Measurements from ENCODE around the gene AMMECR1L. TPM values are rescaled to one million over a fixed set of nuclear protein-coding genes. Genes with fewer than 3 reads are reported as not detected.

The AMMECR1L gene
- total RNA-seq, 2 experiments from 2014 or later, result 9.8 to 17.1 TPM

- ChIA-PET POLR2A (no interaction called here), CTCF (ENCODE audit: unreplicated experiment) (no interaction called here)
- intact Hi-C loops (cut with micrococcal nuclease; ENCODE audit: unreplicated experiment), result no loop called here
- TF ChIP-seq CTCF (conservative IDR thresholded peaks at IDR 0.05; ENCODE audit: low read length) (no peak), EZH2phosphoT487 (IDR thresholded peaks at IDR 0.05; ENCODE audit: borderline replicate concordance, low read depth, low read length) (no peak)
- Histone ChIP-seq H3K4me2 (ENCODE audit: low read length) (no peak overlapping the region), H3K9me2 (ENCODE audit: insufficient read depth, low read length) (no peaks in the 10 kb centered on the region), H3K4me3 (ENCODE audit: low read depth, low read length, poor library complexity, severe bottlenecking) (no peak overlapping the region), H2AFZ (ENCODE audit: low read length) (no peak overlapping the region), H3K27ac (ENCODE audit: low read depth, low read length, poor library complexity, severe bottlenecking) (no peak overlapping the region), H3K9me3 (ENCODE audit: low read length) (no peaks in the 10 kb centered on the region), H3K4me1 (ENCODE audit: insufficient read depth, low read length, poor library complexity, severe bottlenecking) (no peaks in the 10 kb centered on the region), H4K20me1 (ENCODE audit: insufficient read depth, low read length) (no peaks in the 10 kb centered on the region), H3K79me2 (ENCODE audit: insufficient read depth, low read depth, low read length) (no peaks in the 10 kb centered on the region), H3K36me3 (ENCODE audit: insufficient read depth, low read length) (no peaks in the 10 kb centered on the region)
- BruUV-seq (replicated peaks), result no TSS peak
- no peak for DNase-seq (ENCODE audit: low spot score)
Observed at GRCh38 chr2:127913808-127914457, 28.2 kb upstream of the AMMECR1L start.

GRCh38 chr2:127911737-127912136 lies 26.0 kb upstream of the AMMECR1L start:
- Histone ChIP-seq H3K9me3 (ENCODE audit: low read length) (no peaks in the 10 kb centered on the region), H2AFZ (ENCODE audit: low read length) (no peak overlapping the region), H4K20me1 (ENCODE audit: insufficient read depth, low read length) (no peaks in the 10 kb centered on the region), H3K27ac (ENCODE audit: low read depth, low read length, poor library complexity, severe bottlenecking) (no peak overlapping the region), H3K79me2 (ENCODE audit: insufficient read depth, low read depth, low read length) (no peaks in the 10 kb centered on the region), H3K36me3 (ENCODE audit: insufficient read depth, low read length) (no peaks in the 10 kb centered on the region), H3K9me2 (ENCODE audit: insufficient read depth, low read length) (no peaks in the 10 kb centered on the region), H3K4me3 (ENCODE audit: low read depth, low read length, poor library complexity, severe bottlenecking) (no peak overlapping the region), H3K4me1 (ENCODE audit: insufficient read depth, low read length, poor library complexity, severe bottlenecking) (no peaks in the 10 kb centered on the region), H3K4me2 (ENCODE audit: low read length) (no peak overlapping the region)
- intact Hi-C loops (cut with micrococcal nuclease; ENCODE audit: unreplicated experiment), result no loop called here
- TF ChIP-seq CTCF (conservative IDR thresholded peaks at IDR 0.05; ENCODE audit: low read length), result no peak
- TF ChIP-seq EZH2phosphoT487 (IDR thresholded peaks at IDR 0.05; ENCODE audit: borderline replicate concordance, low read depth, low read length), result no peak
- BruUV-seq (replicated peaks), result no TSS peak
- CTCF ChIA-PET (ENCODE audit: unreplicated experiment), result no interaction called here
- POLR2A ChIA-PET, result no interaction called here
- no peak for DNase-seq (ENCODE audit: low spot score)

GRCh38 chr2:127910415-127910814 lies 24.7 kb upstream of the AMMECR1L start:
- intact Hi-C loops (cut with micrococcal nuclease; ENCODE audit: unreplicated experiment), result no loop called here
- no TSS peak for BruUV-seq (replicated peaks)
- H3K27ac ChIP-seq (ENCODE audit: low read depth, low read length, poor library complexity, severe bottlenecking), result no peak overlapping the region
- ChIA-PET CTCF (ENCODE audit: unreplicated experiment) (no interaction called here), POLR2A (interaction anchor here (1.2 kb wide), 1 partner anchor 28 kb away, joined by 3 read pairs; no protein-coding TSS in a partner anchor)
- H3K36me3 ChIP-seq (ENCODE audit: insufficient read depth, low read length), result no peaks in the 10 kb centered on the region
- no peaks in the 10 kb centered on the region for H3K9me3 ChIP-seq (ENCODE audit: low read length)
- H4K20me1 ChIP-seq (ENCODE audit: insufficient read depth, low read length), result no peaks in the 10 kb centered on the region
- H3K4me3 ChIP-seq (ENCODE audit: low read depth, low read length, poor library complexity, severe bottlenecking), result no peak overlapping the region
- H3K4me2 ChIP-seq (ENCODE audit: low read length), result no peak overlapping the region
- H3K79me2 ChIP-seq (ENCODE audit: insufficient read depth, low read depth, low read length), result no peaks in the 10 kb centered on the region
- TF ChIP-seq EZH2phosphoT487 (IDR thresholded peaks at IDR 0.05; ENCODE audit: borderline replicate concordance, low read depth, low read length), result no peak
- TF ChIP-seq CTCF (conservative IDR thresholded peaks at IDR 0.05; ENCODE audit: low read length), result no peak
- H2AFZ ChIP-seq (ENCODE audit: low read length), result no peak overlapping the region
- no peaks in the 10 kb centered on the region for H3K9me2 ChIP-seq (ENCODE audit: insufficient read depth, low read length)
- H3K4me1 ChIP-seq (ENCODE audit: insufficient read depth, low read length, poor library complexity, severe bottlenecking), result no peaks in the 10 kb centered on the region
- DNase-seq (ENCODE audit: low spot score), result no peak
